Fibroblast of lung (primary cell): ENCODE data around the gene EML1. TPM values are rescaled to one million over a fixed set of nuclear protein-coding genes. Genes with fewer than 3 reads are reported as not detected.

ENCODE experiments used
- DNase-seq, 2 donors: peaks; one replicate each; pipeline versions ENCODE4 v3.0.0 to v3.0.0-alpha.2; 2010; ENCODE audit warnings: low read depth in 2 of 2
- H2AFZ ChIP-seq: 2 replicates; pipeline ENCODE4 v1.5.1; 2012; ENCODE audit warnings: low read length, control low read depth, inconsistent platforms
- H3K27ac ChIP-seq: 2 replicates; pipeline ENCODE4 v1.5.1; 2011; ENCODE audit warnings: low read length, control low read depth; ENCODE audit not compliant: insufficient read depth
- H3K27me3 ChIP-seq: 2 replicates; pipeline ENCODE4 v1.5.1; 2011; ENCODE audit warnings: mild to moderate bottlenecking, low read length; ENCODE audit not compliant: control insufficient read depth, insufficient read depth
- H3K36me3 ChIP-seq: 2 replicates; pipeline ENCODE4 v1.5.1; 2011; ENCODE audit warnings: low read length; ENCODE audit not compliant: control insufficient read depth, insufficient read depth
- H3K4me1 ChIP-seq: 2 replicates; pipeline ENCODE4 v1.5.1; 2011; ENCODE audit warnings: low read length; ENCODE audit not compliant: control insufficient read depth, insufficient read depth; ENCODE audit errors: extremely low read depth
- H3K4me2 ChIP-seq: 2 replicates; pipeline ENCODE4 v1.5.1; 2011; ENCODE audit warnings: low read length, control low read depth; ENCODE audit not compliant: insufficient read depth; ENCODE audit errors: extremely low read depth
- H3K4me3 ChIP-seq, 4 experiments: fragments of 200-600 bp in 1 of 4; sonication (generic) in 1 of 4; replicated peaks in 1 of 4; 2 replicates each; pipeline ENCODE4 v1.5.1; 2011 to 2016; ENCODE audit warnings: low read length in 4 of 4, low read depth in 3 of 4, mild to moderate bottlenecking in 3 of 4, control low read depth in 2 of 4, inconsistent platforms in 1 of 4, mixed read lengths in 1 of 4; ENCODE audit not compliant: insufficient read depth in 1 of 4; ENCODE audit errors: control extremely low read depth in 1 of 4
- H3K79me2 ChIP-seq: 2 replicates; pipeline ENCODE4 v1.5.1; 2012; ENCODE audit warnings: mild to moderate bottlenecking, low read length, inconsistent platforms; ENCODE audit not compliant: control insufficient read depth, insufficient read depth
- H3K9ac ChIP-seq: 2 replicates; pipeline ENCODE4 v1.5.1; 2011; ENCODE audit warnings: mild to moderate bottlenecking, low read length, control low read depth; ENCODE audit not compliant: insufficient read depth
- H3K9me3 ChIP-seq: 2 replicates; pipeline ENCODE4 v1.5.1; 2012; ENCODE audit warnings: low read depth, low read length; ENCODE audit not compliant: control insufficient read depth, insufficient read depth
- H4K20me1 ChIP-seq: 2 replicates; pipeline ENCODE4 v1.5.1; 2011; ENCODE audit warnings: low read length; ENCODE audit not compliant: control insufficient read depth, insufficient read depth; ENCODE audit errors: extremely low read depth
- CTCF ChIP-seq, 2 donors: IDR thresholded peaks in 1 of 2; conservative IDR thresholded peaks in 1 of 2; 1 replicate in 1 of 2; 2 replicates in 1 of 2; pipeline ENCODE4 v1.5.1; 2011 to 2012; ENCODE audit warnings: low read length in 2 of 2, control low read depth in 1 of 2, inconsistent platforms in 1 of 2, low read depth in 1 of 2, mild to moderate bottlenecking in 1 of 2
- EZH2 ChIP-seq: IDR thresholded peaks from 2 replicates; pipeline ENCODE4 v1.5.1; 2012; ENCODE audit warnings: low read length, control low read depth, mild to moderate bottlenecking; ENCODE audit errors: missing control alignments
- polyA plus RNA-seq, 2 donors: library from polyadenylated mRNA; depleted of rRNA in 1 of 2; stranded (reverse) in 1 of 2; unstranded in 1 of 2; fragments of >200 nt; gene quantifications; 2 replicates each; pipeline ENCODE4 v1.2.1, GENCODE V29; 2011 to 2012; ENCODE audit warnings: missing spikeins in 1 of 2
- total RNA-seq: library from RNA; depleted of rRNA; stranded (reverse); fragments of >200 nt; gene quantifications from 2 replicates; pipeline ENCODE4 v1.2.1, GENCODE V29; 2014

Gene EML1
- total and polyA plus RNA-seq, 2 donors (not counting 1 experiment from before 2014, with no cell fraction given), result 22.4 to 74.5 TPM

DNA sequence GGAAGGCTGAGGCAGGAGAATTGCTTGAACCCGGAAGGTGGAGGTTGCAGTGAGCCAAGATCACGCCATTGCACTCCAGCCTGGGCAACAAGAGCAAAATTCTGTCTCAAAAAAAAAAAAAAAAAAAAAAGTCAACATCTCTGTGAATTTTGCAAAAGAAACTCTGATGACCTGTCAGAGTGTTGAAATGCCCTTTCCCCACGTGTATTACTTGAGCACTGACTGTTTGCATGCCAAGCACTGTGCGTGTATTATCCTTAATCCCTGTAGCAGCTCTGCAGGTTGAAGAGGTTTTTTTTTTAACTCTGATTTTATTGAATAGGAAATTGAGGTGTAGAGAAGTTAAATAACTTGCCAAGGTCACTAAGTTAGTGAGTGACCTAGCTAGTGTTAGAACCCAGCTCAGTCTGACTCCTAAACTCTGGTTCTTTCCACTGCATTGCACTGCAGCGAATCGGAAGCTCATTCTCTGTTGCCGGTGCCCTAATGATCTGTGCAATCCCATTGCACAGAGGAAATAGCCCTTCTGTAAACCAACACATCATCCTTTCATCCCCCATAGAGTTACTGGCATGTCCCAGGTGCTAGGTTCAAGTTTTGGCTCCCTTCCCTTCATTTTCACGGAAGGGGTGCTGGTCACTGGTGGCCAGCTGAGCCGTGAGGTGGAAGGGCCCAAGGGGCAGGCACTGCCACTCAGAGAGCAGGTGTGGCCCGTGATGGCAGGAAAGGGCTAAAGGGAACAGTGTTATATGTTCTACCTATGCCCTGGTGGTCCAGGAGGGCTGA is 122.3 kb downstream of the EML1 start:
- Histone ChIP-seq H3K4me1 (peaks cover 4% of the 10 kb centered on the region), H3K36me3 (no peaks in the 10 kb centered on the region), H3K4me3 (no peak overlapping the region), H4K20me1 (no peaks in the 10 kb centered on the region), H3K27ac (no peak overlapping the region), H3K79me2 (no peaks in the 10 kb centered on the region), H3K27me3 (no peaks in the 10 kb centered on the region), H3K4me2 (no peak overlapping the region), H2AFZ (no peak overlapping the region), H3K9ac (no peak overlapping the region), H3K9me3 (no peaks in the 10 kb centered on the region)
- DNase-seq, result no peak
- TF ChIP-seq EZH2 (no peak), CTCF (conservative IDR thresholded peaks at IDR 0.05 in 1 of 2, IDR thresholded peaks at IDR 0.05 in 1 of 2; ENCODE audit: low read depth in 1 of 2, low read length in 2 of 2) (no peak)

GRCh38 chr14:99916091-99916383 is 122.8 kb downstream of the EML1 start:
- Histone ChIP-seq H3K4me2 (no peak overlapping the region), H2AFZ (no peak overlapping the region), H3K4me1 (peaks cover under 1% of the 10 kb centered on the region), H3K9ac (no peak overlapping the region), H3K36me3 (no peaks in the 10 kb centered on the region), H4K20me1 (no peaks in the 10 kb centered on the region), H3K27me3 (no peaks in the 10 kb centered on the region), H3K4me3 (no peak overlapping the region), H3K27ac (no peak overlapping the region), H3K9me3 (no peaks in the 10 kb centered on the region), H3K79me2 (no peaks in the 10 kb centered on the region)
- no peak for DNase-seq
- TF ChIP-seq EZH2 (no peak), CTCF (conservative IDR thresholded peaks at IDR 0.05 in 1 of 2, IDR thresholded peaks at IDR 0.05 in 1 of 2; ENCODE audit: low read depth in 1 of 2, low read length in 2 of 2) (no peak)

- Histone ChIP-seq H3K79me2 (no peaks in the 10 kb centered on the region), H3K4me1 (no peaks in the 10 kb centered on the region), H3K27me3 (no peaks in the 10 kb centered on the region), H3K4me3 (no peak overlapping the region), H3K36me3 (no peaks in the 10 kb centered on the region), H3K9ac (no peak overlapping the region), H3K9me3 (no peaks in the 10 kb centered on the region), H3K27ac (no peak overlapping the region), H3K4me2 (no peak overlapping the region), H2AFZ (no peak overlapping the region), H4K20me1 (no peaks in the 10 kb centered on the region)
- TF ChIP-seq EZH2 (no peak), CTCF (conservative IDR thresholded peaks at IDR 0.05 in 1 of 2, IDR thresholded peaks at IDR 0.05 in 1 of 2; ENCODE audit: low read depth in 1 of 2, low read length in 2 of 2) (no peak)
- no peak for DNase-seq
These were observed 125.6 kb downstream of the EML1 start for GRCh38 chr14:99918781-99919180.
